H1 (cell line): ENCODE data around the gene LHB. TPM values are rescaled to one million over a fixed set of nuclear protein-coding genes. Genes with fewer than 3 reads are reported as not detected.

Source experiments
- ASH2L ChIP-seq: fragments of 200-600, 300-600 bp; sonication (generic); IDR thresholded peaks from one replicate; pipeline ENCODE4 v1.7.1; 2017; ENCODE audit warnings: low read length
- CBX5 ChIP-seq: fragments of 300-800, 300-1000 bp; sonication (generic); IDR thresholded peaks from 2 replicates; pipeline ENCODE4 v1.7.1; 2016; ENCODE audit warnings: antibody characterized with exemption, low read length, low read depth
- CHD2 ChIP-seq: IDR thresholded peaks from 2 replicates; pipeline ENCODE4 v1.6.1; 2012; ENCODE audit warnings: low read length, improper control_type of control experiment
- CHD7 ChIP-seq: fragments of 300-600 bp; sonication (generic); IDR thresholded peaks from 2 replicates; pipeline ENCODE4 v1.7.1; 2012; ENCODE audit warnings: low read length, moderate library complexity, mild to moderate bottlenecking, inconsistent platforms; ENCODE audit not compliant: insufficient replicate concordance
- GABPA ChIP-seq: IDR thresholded peaks from 2 replicates; pipeline ENCODE4 v1.6.1; 2011; ENCODE audit warnings: mild to moderate bottlenecking, low read length, moderate library complexity, borderline replicate concordance; ENCODE audit not compliant: insufficient read depth
- KDM4A ChIP-seq: IDR thresholded peaks from one replicate; pipeline ENCODE4 v1.7.1; 2012; ENCODE audit warnings: low read depth, mild to moderate bottlenecking, moderate library complexity, low read length, inconsistent platforms; ENCODE audit not compliant: severe bottlenecking
- SP2 ChIP-seq: IDR thresholded peaks from 2 replicates; pipeline ENCODE4 v1.6.1; 2012; ENCODE audit warnings: mild to moderate bottlenecking, low read length, inconsistent platforms
- TAF7 ChIP-seq: optimal IDR thresholded peaks from 2 replicates; pipeline ENCODE3; 2011; ENCODE audit warnings: low read depth, mild to moderate bottlenecking, inconsistent platforms, low read length, moderate library complexity, borderline replicate concordance
- TBP ChIP-seq: IDR thresholded peaks from 2 replicates; pipeline ENCODE4 v1.6.1; 2011; ENCODE audit warnings: low read depth, low read length, improper control_type of control experiment
- polyA plus RNA-seq, 7 experiments: library from polyadenylated mRNA; depleted of rRNA in 3 of 7; stranded (reverse) in 5 of 7; unstranded in 2 of 7; fragments of >200 nt in 5 of 7; fragments of 200-250 nt in 2 of 7; gene quantifications; 1 replicate in 5 of 7; 2 replicates in 1 of 7; 4 replicates in 1 of 7; pipeline versions ENCODE4 v1.2.1 to v1.2.3, GENCODE V29; 2011 to 2013; ENCODE audit warnings: missing spikeins in 2 of 7, mixed read lengths in 2 of 7
- total RNA-seq: library from RNA; stranded (reverse); fragmentation: NEBNext Ultra II Directional; extraction: Animal tissue kit (Norgen Biotek cat#: 25700); gene quantifications from 2 replicates; pipeline ENCODE4 v1.2.1, GENCODE V29; 2021

The LHB gene
- total and polyA plus RNA-seq, 2 of the 8 experiments (the other 6 are each of a cell fraction or from before 2014, with no cell fraction given): 0.53 TPM; not detected in 1

GRCh38 chr19:48977061-48977460 is 39.8 kb downstream of the LHB start (continued):
- TF ChIP-seq CHD7: no peak
- TF ChIP-seq CBX5: no peak
- TF ChIP-seq KDM4A: no peak
- TF ChIP-seq TBP: no peak
- no peak for TF ChIP-seq CHD2
- no peak for TF ChIP-seq TAF7
- TF ChIP-seq ASH2L: no peak
- TF ChIP-seq SP2: no peak
- no peak for TF ChIP-seq GABPA
